Body of pancreas (tissue), 4 donors: ENCODE data around the gene ADGRA3.

Experiments used
- POLR2A ChIP-seq, 3 donors: fragments of 450-650 bp; IDR thresholded peaks; one replicate each; pipeline ENCODE4 v1.6.1; 2016; ENCODE audit warnings: antibody characterized with exemption in 3 of 3, mild to moderate bottlenecking in 2 of 3
- TF ChIP-seq, protein P1 (sequence below), 7 experiments: fragments of 450-650 bp in 4 of 7; fragments of 200-600 bp in 3 of 7; sonication (generic) in 3 of 7; IDR thresholded peaks; one replicate each; pipeline ENCODE4 v1.5.1; 2016 to 2019; ENCODE audit warnings: antibody characterized with exemption in 7 of 7

DNA sequence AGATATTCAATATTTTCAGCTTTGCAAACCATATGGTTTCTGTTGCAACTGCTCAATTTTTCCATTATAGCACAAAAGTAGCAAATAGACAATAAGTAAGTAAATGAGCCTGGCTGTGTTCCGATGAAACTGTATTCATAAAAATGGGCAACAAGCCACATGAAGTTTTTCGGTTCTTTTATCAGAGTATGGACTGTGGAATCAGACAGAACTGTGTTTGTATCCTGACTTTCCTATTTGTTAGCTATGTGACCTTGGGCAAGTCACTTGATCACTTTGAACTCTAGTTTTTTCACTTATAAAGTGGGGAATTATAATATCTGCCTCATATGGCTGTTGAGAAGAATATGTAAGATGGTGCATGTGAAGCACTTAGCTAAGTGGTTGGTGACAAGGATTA lies 23.4 kb upstream of the ADGRA3 start:
- TF ChIP-seq, protein P1, sequence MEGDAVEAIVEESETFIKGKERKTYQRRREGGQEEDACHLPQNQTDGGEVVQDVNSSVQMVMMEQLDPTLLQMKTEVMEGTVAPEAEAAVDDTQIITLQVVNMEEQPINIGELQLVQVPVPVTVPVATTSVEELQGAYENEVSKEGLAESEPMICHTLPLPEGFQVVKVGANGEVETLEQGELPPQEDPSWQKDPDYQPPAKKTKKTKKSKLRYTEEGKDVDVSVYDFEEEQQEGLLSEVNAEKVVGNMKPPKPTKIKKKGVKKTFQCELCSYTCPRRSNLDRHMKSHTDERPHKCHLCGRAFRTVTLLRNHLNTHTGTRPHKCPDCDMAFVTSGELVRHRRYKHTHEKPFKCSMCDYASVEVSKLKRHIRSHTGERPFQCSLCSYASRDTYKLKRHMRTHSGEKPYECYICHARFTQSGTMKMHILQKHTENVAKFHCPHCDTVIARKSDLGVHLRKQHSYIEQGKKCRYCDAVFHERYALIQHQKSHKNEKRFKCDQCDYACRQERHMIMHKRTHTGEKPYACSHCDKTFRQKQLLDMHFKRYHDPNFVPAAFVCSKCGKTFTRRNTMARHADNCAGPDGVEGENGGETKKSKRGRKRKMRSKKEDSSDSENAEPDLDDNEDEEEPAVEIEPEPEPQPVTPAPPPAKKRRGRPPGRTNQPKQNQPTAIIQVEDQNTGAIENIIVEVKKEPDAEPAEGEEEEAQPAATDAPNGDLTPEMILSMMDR (IDR thresholded peaks at IDR 0.05): no peak
- no peak for TF ChIP-seq POLR2A (IDR thresholded peaks at IDR 0.05)
